ENCODE results near the gene NR6A1.

DNA sequence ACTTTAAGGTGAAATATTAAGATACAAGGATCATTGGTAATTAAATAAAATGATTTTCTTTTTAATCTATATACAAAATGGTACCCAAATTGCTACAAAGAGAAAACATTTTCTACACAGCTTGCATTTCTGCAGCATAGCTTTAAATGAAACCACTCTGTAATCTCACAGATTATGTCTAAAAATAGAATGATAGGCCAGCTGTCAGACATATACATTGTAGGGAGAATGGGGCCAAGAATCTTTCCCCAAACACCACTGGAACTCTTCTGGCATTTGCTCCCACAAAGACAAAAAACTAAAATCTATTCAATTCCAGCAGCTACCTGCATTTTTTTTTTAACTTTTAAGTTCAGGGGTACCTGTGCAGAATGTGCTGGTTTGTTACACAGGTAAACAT lies 139.8 kb downstream of the NR6A1 start:
- no peak for TF ChIP-seq TOX (CRISPR knock-in tag; IDR thresholded peaks at IDR 0.05; ENCODE audit: borderline replicate concordance)
- no peak for TF ChIP-seq ZFP30 (CRISPR knock-in tag; IDR thresholded peaks at IDR 0.05)
- no peak for TF ChIP-seq ARNTL (CRISPR knock-in tag; IDR thresholded peaks at IDR 0.05; ENCODE audit: borderline replicate concordance, low read depth)
- TF ChIP-seq PPARA (CRISPR knock-in tag; IDR thresholded peaks at IDR 0.05; ENCODE audit: borderline replicate concordance), result no peak

All from SK-N-SH treated with all-trans-retinoic acid at 6 μM for 48 hours (cell line).